ENCODE results near the gene UPK3A.
A peak's percentile ranks its signal among the peaks of the same experiment; 100 is the strongest.

UPK3A gene

GRCh38 chr22:45244916-45245315 is 39.8 kb upstream of the UPK3A start:
- Mint-ChIP-seq H3K4me1 (peaks cover 12% of the 10 kb centered on the region), H3K27ac (peak overlapping the region in 2 of 3 experiments; percentile 23 to 98), H3K9me3 (no peaks in the 10 kb centered on the region), H3K4me3 (no peak overlapping the region), H3K27me3 (ENCODE audit: low read depth) (peaks cover 6% of the 10 kb centered on the region), H3K36me3 (ENCODE audit: low read depth) (no peaks in the 10 kb centered on the region)
- no peak for TF ChIP-seq CTCF (IDR thresholded peaks at IDR 0.05; ENCODE audit: unreplicated experiment in 3 of 3)

DNA sequence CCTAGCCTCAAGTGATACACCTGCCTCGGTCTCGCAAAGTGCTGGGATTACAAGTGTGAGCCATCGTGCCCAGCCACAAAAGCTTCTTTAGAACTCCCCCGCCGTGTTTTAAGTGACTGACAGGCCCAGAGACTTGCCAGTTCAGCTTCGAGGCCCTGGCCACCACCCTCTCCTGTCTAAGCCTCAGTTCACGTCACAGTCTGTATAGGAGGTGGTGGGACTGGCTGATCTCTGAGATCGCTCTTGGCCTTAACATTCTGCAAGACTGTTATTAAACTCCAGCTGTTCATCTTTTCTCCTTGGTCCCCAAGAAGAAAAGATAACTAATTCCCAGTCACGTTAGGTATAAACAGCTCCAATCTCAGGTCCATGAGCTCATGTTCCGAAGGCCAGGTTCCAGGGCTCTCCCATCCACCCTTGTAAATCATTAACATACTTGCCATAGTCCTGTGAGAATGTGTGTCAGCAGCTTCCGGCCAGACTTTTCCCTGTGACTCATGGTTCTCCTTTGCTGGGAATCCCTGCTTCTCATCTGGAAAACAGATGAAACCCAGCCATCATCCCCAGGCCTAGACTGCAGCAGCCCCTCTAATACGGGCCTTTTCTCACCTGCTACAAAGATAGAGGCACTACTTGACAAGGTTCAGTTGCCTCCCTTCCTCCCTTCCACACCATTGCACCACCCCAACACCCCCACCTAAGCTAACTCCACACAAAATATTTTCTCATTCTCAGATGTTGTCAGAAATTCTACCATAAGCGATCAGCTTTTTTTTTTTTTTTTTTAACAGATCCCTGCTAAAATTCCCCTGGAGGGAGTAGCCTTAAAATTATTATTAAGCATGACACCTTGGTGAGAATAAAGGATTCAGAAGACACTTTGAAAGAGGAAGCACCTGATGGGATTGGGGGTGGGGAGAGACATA is 38.4 kb upstream of the UPK3A start:
- Mint-ChIP-seq H3K4me1 (peaks cover 12% of the 10 kb centered on the region), H3K9me3 (no peaks in the 10 kb centered on the region), H3K36me3 (ENCODE audit: low read depth) (no peaks in the 10 kb centered on the region), H3K27ac (peak overlapping the region; percentile 81 to 98 (median 95)), H3K27me3 (ENCODE audit: low read depth) (peaks cover 7% of the 10 kb centered on the region), H3K4me3 (peak overlapping the region in 1 of 3 experiments; percentile 31)
- TF ChIP-seq CTCF (IDR thresholded peaks at IDR 0.05; ENCODE audit: unreplicated experiment in 3 of 3): no peak

DNA sequence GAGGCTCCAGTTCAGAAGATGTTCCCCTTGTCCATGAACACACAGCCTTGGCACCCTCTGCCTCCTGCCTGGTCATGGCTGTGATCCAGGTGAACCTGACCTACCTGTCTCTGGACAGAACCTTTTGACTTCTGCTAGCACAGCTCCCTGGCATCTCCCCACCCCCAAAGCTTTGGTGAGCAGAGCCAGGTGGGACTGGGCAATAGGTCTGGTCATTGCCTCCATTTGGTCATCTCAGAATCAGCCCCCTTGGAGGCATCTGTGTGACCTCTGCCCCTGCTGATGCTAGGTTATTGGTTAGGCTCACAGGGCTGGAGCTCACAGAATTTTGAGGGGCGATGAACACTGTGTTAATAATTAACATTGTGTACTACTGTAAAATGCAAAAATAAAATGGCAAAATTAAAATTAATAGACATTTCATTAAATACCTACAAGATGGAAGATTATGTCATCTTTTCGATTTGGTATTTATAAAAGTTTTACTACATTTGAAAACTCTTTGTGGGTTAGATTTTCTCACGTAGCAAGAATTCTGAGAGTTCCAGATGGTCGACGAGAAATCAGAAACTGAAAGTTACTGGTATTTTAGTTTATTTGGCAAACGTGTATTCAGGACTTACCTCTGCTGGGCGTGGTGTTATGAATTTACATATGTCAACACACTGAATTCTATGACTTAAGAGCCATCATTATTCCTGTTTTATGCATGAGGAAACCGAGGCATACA is 35.8 kb upstream of the UPK3A start:
- Mint-ChIP-seq H3K27ac (peak overlapping the region in 1 of 3 experiments; percentile 89), H3K4me1 (peaks cover 8% of the 10 kb centered on the region), H3K9me3 (no peaks in the 10 kb centered on the region), H3K27me3 (ENCODE audit: low read depth) (peaks cover 8% of the 10 kb centered on the region), H3K36me3 (ENCODE audit: low read depth) (no peaks in the 10 kb centered on the region), H3K4me3 (no peak overlapping the region)
- TF ChIP-seq CTCF (IDR thresholded peaks at IDR 0.05; ENCODE audit: unreplicated experiment in 3 of 3): no peak

DNA sequence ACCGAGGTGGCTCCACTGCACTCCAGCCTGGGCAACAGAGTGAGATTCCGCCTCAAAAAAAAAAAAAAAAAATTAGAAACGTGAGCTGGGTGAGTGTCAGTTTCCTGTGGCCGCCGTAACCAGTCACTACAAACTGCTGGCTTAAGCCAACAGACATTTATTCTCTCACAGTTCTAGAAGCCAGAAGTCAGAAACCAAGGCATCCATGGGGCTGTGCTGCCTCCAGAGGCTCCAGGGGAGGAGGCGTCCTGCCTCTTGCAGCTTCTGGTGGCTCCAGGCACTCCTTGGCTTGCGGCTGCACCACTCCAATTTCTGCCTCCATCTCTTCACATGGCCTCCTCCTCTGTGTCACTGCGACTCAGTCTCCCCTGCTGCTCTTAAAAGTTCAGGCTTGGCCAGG is 32.9 kb upstream of the UPK3A start:
- Mint-ChIP-seq H3K4me3 (no peak overlapping the region), H3K36me3 (ENCODE audit: low read depth) (no peaks in the 10 kb centered on the region), H3K4me1 (no peaks in the 10 kb centered on the region), H3K27me3 (ENCODE audit: low read depth) (peaks cover 8% of the 10 kb centered on the region), H3K9me3 (no peaks in the 10 kb centered on the region), H3K27ac (no peak overlapping the region)
- no peak for TF ChIP-seq CTCF (IDR thresholded peaks at IDR 0.05; ENCODE audit: unreplicated experiment in 3 of 3)

GRCh38 chr22:45253039-45253641 is 31.6 kb upstream of the UPK3A start:
- no peak for TF ChIP-seq CTCF (IDR thresholded peaks at IDR 0.05; ENCODE audit: unreplicated experiment in 3 of 3)
- no peak overlapping the region for H3K27ac Mint-ChIP-seq
- H3K4me3 Mint-ChIP-seq: no peak overlapping the region
- no peaks in the 10 kb centered on the region for H3K4me1 Mint-ChIP-seq
- H3K27me3 Mint-ChIP-seq (ENCODE audit: low read depth): peaks cover 11% of the 10 kb centered on the region
- H3K9me3 Mint-ChIP-seq: no peaks in the 10 kb centered on the region
- H3K36me3 Mint-ChIP-seq (ENCODE audit: low read depth): no peaks in the 10 kb centered on the region
